T-helper 1 cell (primary cell): ENCODE measurements around the gene COG1.

Experiments used
- DNase-seq, 5 donors: peaks; one replicate each; pipeline ENCODE4 v3.0.0-alpha.2; 2012 to 2020

COG1 gene

GRCh38 chr17:73200476-73200875, 7.6 kb downstream of the COG1 start:
- no peak for DNase-seq

GRCh38 chr17:73201215-73202069, 8.6 kb downstream of the COG1 start:
- DNase-seq, result no peak

DNA sequence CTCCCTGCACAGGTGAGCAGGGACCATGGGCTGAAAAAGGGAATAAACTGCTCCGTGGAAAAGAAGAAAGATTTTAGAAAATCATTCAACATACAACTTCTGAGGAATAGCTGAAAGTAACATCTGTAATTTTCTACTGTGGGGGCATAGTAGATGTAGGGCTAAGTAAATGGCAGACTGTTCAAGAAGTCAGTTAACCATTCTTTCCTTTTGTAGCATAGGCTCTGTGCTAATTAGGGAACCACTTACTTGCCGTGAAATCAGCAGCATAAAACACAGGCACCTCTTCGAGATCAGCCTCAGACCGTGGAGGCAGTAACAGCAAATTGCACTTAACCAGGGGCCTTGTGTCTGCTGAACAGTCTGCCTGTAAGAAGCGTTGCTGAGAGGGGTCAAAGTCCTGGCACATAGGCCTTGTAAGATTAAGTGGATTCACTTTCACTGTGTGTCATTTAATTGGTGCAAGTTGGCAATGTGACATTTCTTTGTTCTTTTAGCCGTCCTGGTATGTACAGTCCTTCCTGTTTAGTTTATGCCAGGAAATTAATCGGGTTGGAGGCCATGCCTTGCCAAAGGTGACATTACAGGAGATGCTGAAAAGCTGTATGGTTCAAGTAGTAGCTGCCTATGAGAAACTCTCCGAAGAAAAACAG, 10.4 kb downstream of the COG1 start:
- peak in 1 of 5 donors; percentile 12 for DNase-seq

GRCh38 chr17:73203788-73204479, 11.1 kb downstream of the COG1 start:
- peak in 1 of 5 donors; percentile 24 for DNase-seq

DNA sequence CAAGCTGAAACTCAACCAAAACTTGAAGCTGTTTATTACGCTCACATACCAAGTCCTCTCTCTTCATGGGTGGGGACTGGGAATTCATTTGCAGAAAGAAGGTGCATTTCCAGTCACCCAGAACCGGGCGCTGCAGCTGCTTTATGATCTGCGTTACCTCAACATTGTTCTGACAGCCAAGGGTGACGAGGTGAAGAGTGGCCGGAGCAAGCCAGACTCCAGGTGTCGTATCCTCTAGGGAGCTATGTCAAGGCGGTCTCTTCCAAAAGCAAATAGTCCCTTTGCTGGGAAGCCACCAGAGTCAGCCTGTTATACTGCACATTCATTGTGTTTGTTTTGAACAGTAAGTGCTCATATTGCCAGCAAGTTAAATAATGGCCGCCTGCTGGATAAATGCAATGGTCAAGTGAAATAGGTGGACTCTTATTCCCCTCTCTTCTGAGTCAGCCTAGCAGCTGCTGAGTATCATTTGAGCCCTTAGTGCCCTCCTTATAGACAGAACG, 12.7 kb downstream of the COG1 start:
- DNase-seq, result no peak

GRCh38 chr17:73208139-73208827, 15.4 kb downstream of the COG1 start:
- DNase-seq, result no peak

- no peak for DNase-seq
Measured at GRCh38 chr17:73209436-73209835, 16.6 kb downstream of the COG1 start.

GRCh38 chr17:73210002-73210678, 17.3 kb downstream of the COG1 start:
- no peak for DNase-seq

GRCh38 chr17:73211745-73212144, 18.9 kb downstream of the COG1 start:
- DNase-seq, result peak in 4 of 5 donors; percentile 32 to 59 (median 50)

DNA sequence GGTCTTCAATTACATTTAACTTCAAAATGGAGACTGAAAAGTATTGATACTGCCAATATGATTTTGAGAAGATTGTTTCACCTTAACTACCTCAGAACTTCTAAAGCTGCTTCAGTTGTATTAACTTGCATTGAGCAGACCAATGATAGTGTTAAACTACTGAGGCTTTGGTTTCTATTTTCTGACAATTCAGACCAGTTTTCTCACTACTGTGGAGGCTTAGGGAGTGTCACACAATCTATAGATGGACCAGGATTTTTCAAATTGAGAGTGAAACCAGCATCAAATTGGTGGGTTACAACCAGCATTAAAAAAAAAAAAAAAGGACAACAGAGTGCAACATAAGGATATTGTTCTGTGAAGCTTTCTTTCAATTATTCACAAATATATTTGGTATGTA, 21.2 kb downstream of the COG1 start:
- peak in 1 of 5 donors; percentile 14 for DNase-seq

DNA sequence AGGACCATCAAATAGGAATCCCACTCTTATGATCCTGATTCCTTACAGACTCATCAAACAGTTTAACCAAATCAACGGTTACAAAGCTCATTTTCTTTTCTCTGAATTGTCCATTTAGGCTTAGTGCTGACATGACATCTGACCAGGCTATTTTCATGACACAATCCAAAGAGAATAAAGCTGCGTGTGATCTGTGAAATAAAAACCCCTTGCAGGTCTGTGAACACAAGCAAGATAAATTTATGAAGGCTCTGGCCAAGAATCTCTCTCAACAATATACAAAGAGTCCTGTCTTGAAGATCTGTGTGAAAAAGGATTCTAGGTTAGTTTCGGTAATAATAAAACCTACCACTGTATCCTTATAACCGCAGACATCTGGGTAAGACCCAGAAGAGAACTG, 22.0 kb downstream of the COG1 start:
- no peak for DNase-seq

GRCh38 chr17:73215447-73215846, 22.6 kb downstream of the COG1 start:
- DNase-seq, result no peak

- no peak for DNase-seq
Measured at GRCh38 chr17:73223626-73224230, 30.9 kb downstream of the COG1 start.

DNA sequence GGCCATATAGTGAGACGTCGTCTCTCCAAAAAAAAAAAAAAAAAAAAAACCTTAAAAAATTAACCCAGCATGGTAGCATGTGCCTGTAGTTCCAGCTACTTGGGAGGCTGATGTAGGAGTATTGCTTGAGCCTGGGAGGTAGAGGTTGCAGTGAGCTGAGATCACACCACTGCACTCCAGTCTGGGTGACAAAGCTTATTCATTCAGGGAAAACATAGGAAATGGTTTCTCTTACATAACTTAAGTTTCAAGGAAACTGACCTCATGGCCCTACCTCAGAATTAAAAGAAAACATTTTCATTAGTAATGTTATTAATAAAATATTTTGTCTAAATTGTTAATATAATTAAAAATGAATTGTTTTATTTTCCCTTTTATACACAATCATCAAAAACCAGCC, 31.4 kb downstream of the COG1 start:
- DNase-seq, result no peak

DNA sequence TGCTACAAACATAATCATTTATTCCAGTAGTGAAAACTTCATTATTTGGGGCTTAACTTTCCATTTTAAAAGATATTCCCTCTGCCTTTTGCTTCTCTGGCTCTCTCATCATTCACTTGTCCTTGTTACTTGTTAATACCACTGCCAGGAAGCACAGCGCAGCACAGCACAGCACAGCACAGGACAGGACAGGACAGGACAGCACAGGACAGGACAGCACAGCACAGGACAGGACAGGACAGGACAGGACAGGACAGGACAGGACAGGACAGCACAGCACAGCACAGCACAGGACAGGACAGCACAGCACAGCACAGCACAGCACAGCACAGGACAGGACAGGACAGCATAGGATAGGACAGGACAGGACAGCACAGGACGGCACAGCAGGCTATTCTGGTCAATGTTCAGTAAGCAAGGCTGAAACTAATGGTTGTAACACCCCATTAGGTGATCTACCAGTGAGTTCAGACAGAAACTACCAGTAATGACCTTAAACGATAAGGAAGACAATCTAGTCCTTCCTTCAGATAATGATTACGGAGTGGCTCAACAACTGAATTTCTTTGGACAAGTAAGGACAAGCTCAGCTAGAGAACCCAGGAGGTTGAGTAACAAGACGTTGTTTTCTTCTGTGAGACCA, 31.9 kb downstream of the COG1 start:
- DNase-seq, result no peak

- DNase-seq, result peak in 1 of 5 donors; percentile 34
Measured at GRCh38 chr17:73226556-73227172, 33.8 kb downstream of the COG1 start.

DNA sequence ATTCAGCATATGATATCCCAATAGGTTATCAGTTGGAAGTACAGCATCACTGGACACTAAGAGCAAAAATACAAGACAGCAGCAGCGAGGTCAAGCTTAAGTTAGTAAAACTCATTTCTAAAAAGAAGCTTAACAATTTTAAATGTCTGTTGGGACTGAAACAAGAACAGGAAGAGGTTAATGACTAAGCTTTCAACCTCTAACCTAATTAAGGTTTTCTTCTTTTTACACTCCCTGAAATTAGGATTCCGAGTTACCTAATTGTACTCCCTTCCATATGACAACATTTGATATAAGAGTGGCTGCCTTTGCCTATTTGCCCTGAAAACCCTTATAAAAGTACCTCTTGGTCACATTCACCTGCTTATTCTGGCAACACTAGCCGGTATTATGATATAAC, 34.5 kb downstream of the COG1 start:
- DNase-seq, result peak in 1 of 5 donors; percentile 47

GRCh38 chr17:73227944-73228343, 35.1 kb downstream of the COG1 start:
- no peak for DNase-seq

DNA sequence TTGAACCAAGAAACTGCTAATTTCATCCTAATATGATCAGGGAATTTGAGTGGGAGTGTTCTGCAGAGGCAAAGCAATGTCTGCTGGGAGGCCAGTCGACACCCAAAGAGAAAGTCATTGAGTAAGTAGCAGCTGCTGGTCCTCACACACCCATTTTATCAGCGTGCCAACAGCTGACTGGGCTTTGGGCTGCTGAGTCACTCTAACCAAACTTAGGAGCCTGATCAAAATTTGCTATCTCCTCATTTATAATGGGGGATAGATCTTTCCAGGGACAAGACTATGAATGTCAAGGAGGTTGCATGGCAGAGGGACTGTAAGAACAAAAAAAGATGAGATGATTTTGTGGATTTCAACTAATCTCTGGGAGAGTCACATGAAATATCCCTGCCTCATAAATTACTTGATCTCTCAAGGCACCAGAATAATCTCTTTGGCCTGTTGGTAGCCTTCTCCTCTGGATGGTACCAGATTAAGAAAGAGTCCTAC, 35.9 kb downstream of the COG1 start:
- peak in 1 of 5 donors; percentile 58 for DNase-seq

DNA sequence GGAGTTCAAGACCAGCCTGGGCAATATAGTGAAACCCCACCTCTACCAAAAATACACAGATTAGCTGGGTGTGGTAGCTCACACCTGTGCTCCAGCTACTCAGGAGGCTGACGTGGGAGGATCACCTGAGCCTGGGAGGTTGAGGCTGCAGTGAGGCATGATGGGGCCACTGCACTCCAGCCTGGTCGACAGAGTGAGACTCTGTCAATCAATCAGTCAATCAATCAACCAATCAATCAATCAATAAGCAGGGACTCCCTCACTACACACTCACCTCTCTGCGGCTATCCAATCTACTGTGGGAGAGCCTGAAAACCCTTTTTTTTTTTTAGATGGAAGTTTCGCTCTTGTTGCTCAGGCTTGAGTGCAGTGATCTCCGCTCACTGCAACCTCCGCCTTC, 37.2 kb downstream of the COG1 start:
- DNase-seq, result no peak

GRCh38 chr17:73231395-73231794, 38.5 kb downstream of the COG1 start:
- DNase-seq, result no peak
